ENCODE measurements around the gene ZNF524.

ZNF524 gene

GRCh38 chr19:55554302-55554701 is 45.8 kb upstream of the ZNF524 start:
- H3K9me3 ChIP-seq, result no peaks in the 10 kb centered on the region
- TF ChIP-seq CTCF (IDR thresholded peaks at IDR 0.05), result no peak
- no peaks in the 10 kb centered on the region for H3K4me1 ChIP-seq (ENCODE audit: control insufficient read depth in 1 of 2, insufficient read depth in 1 of 2, low read depth in 1 of 2, low read length in 1 of 2)
- H3K36me3 ChIP-seq, result no peaks in the 10 kb centered on the region
- H3K27me3 ChIP-seq, result peaks cover 12% of the 10 kb centered on the region
- H3K4me3 ChIP-seq (ENCODE audit: low read depth in 1 of 2, low read length in 1 of 2), result no peak overlapping the region
- no peak overlapping the region for H3K27ac ChIP-seq

GRCh38 chr19:55554741-55555152 is 45.3 kb upstream of the ZNF524 start:
- H3K36me3 ChIP-seq, result no peaks in the 10 kb centered on the region
- no peak overlapping the region for H3K27ac ChIP-seq
- TF ChIP-seq CTCF (IDR thresholded peaks at IDR 0.05), result no peak
- no peak overlapping the region for H3K4me3 ChIP-seq (ENCODE audit: low read depth in 1 of 2, low read length in 1 of 2)
- H3K4me1 ChIP-seq (ENCODE audit: control insufficient read depth in 1 of 2, insufficient read depth in 1 of 2, low read depth in 1 of 2, low read length in 1 of 2), result no peaks in the 10 kb centered on the region
- H3K27me3 ChIP-seq, result peaks cover 9% of the 10 kb centered on the region
- no peaks in the 10 kb centered on the region for H3K9me3 ChIP-seq

GRCh38 chr19:55559684-55560083 is 40.4 kb upstream of the ZNF524 start:
- TF ChIP-seq CTCF (IDR thresholded peaks at IDR 0.05), result no peak
- Histone ChIP-seq H3K4me3 (ENCODE audit: low read depth in 1 of 2, low read length in 1 of 2) (no peak overlapping the region), H3K9me3 (no peaks in the 10 kb centered on the region), H3K27me3 (no peaks in the 10 kb centered on the region), H3K4me1 (ENCODE audit: control insufficient read depth in 1 of 2, insufficient read depth in 1 of 2, low read depth in 1 of 2, low read length in 1 of 2) (no peaks in the 10 kb centered on the region), H3K27ac (no peak overlapping the region), H3K36me3 (no peaks in the 10 kb centered on the region)

- H3K27ac ChIP-seq, result no peak overlapping the region
- H3K9me3 ChIP-seq, result no peaks in the 10 kb centered on the region
- H3K27me3 ChIP-seq, result peaks cover 6% of the 10 kb centered on the region
- TF ChIP-seq CTCF (IDR thresholded peaks at IDR 0.05), result no peak
- H3K4me1 ChIP-seq (ENCODE audit: control insufficient read depth in 1 of 2, insufficient read depth in 1 of 2, low read depth in 1 of 2, low read length in 1 of 2), result no peaks in the 10 kb centered on the region
- no peak overlapping the region for H3K4me3 ChIP-seq (ENCODE audit: low read depth in 1 of 2, low read length in 1 of 2)
- H3K36me3 ChIP-seq, result no peaks in the 10 kb centered on the region
Measured at GRCh38 chr19:55563261-55563690, 36.8 kb upstream of the ZNF524 start.

- no peak for TF ChIP-seq CTCF (IDR thresholded peaks at IDR 0.05)
- Histone ChIP-seq H3K9me3 (no peaks in the 10 kb centered on the region), H3K4me3 (ENCODE audit: low read depth in 1 of 2, low read length in 1 of 2) (no peak overlapping the region), H3K4me1 (ENCODE audit: control insufficient read depth in 1 of 2, insufficient read depth in 1 of 2, low read depth in 1 of 2, low read length in 1 of 2) (no peaks in the 10 kb centered on the region), H3K27ac (no peak overlapping the region), H3K27me3 (peaks cover 6% of the 10 kb centered on the region), H3K36me3 (no peaks in the 10 kb centered on the region)
Measured at GRCh38 chr19:55566823-55567222, 33.3 kb upstream of the ZNF524 start.
